Common myeloid progenitor, CD34-positive (primary cell): ENCODE results near the gene TMEM167B.
"Not testable (repeated sequence)": the region's sequence is repeated elsewhere in the genome, so short reads cannot be mapped to it uniquely, and the experiment has no call there.

Experiments
- CTCF ChIA-PET: fragments of 350-600 bp; sonication (Branson Sonifier 250); formaldehyde crosslinking; loops from one replicate; lab custom pipeline; 2021; ENCODE audit warnings: antibody characterized with exemption; lab: Charles Lee
- POLR2A ChIA-PET: fragments of 350-600 bp; sonication (Branson Sonifier 250); formaldehyde crosslinking; loops from one replicate; lab custom pipeline; 2021; ENCODE audit warnings: antibody characterized with exemption; lab: Charles Lee
- DNase-seq, 3 donors: peaks; one replicate each; pipeline versions ENCODE4 v3.0.0 to v3.0.0-alpha.2; 2013
- H3K27ac ChIP-seq, 2 experiments: 1 replicate in 1 of 2; 2 replicates in 1 of 2; pipeline ENCODE4 v1.7.0; 2013; ENCODE audit warnings: inconsistent platforms in 2 of 2, low read length in 2 of 2, mild to moderate bottlenecking in 2 of 2, low read depth in 1 of 2, moderate library complexity in 1 of 2; ENCODE audit not compliant: severe bottlenecking in 2 of 2, insufficient read depth in 1 of 2, poor library complexity in 1 of 2
- H3K27me3 ChIP-seq, 5 experiments: replicated peaks in 2 of 5; 1 replicate in 3 of 5; 2 replicates in 2 of 5; pipeline versions ENCODE4 v1.6.1 to v1.7.0; 2013; ENCODE audit warnings: low read length in 4 of 5, mild to moderate bottlenecking in 2 of 5, moderate library complexity in 2 of 5, inconsistent platforms in 1 of 5; ENCODE audit not compliant: insufficient read depth in 5 of 5, control insufficient read depth in 4 of 5
- H3K36me3 ChIP-seq, 4 experiments: 1 replicate in 2 of 4; 2 replicates in 2 of 4; pipeline versions ENCODE4 v1.6.1 to v1.7.0; 2013; ENCODE audit warnings: low read length in 3 of 4, control low read depth in 1 of 4, mild to moderate bottlenecking in 1 of 4; ENCODE audit not compliant: control insufficient read depth in 4 of 4, insufficient read depth in 4 of 4
- H3K4me1 ChIP-seq, 4 experiments: 1 replicate in 3 of 4; 2 replicates in 1 of 4; pipeline versions ENCODE4 v1.6.1 to v1.7.1; 2013; ENCODE audit warnings: low read length in 3 of 4, mild to moderate bottlenecking in 3 of 4, control low read depth in 1 of 4, inconsistent platforms in 1 of 4, moderate library complexity in 1 of 4; ENCODE audit not compliant: control insufficient read depth in 4 of 4, insufficient read depth in 4 of 4; ENCODE audit errors: control extremely low read depth in 1 of 4
- H3K4me3 ChIP-seq, 7 experiments: 1 replicate in 4 of 7; 2 replicates in 3 of 7; pipeline versions ENCODE4 v1.5.1 to v1.7.0; 2013; ENCODE audit warnings: mild to moderate bottlenecking in 7 of 7, low read length in 6 of 7, moderate library complexity in 6 of 7, inconsistent platforms in 2 of 7, low read depth in 2 of 7, control low read depth in 1 of 7; ENCODE audit not compliant: insufficient read depth in 4 of 7, control insufficient read depth in 1 of 7; ENCODE audit errors: extremely low read depth in 1 of 7
- H3K9me3 ChIP-seq, 5 experiments: 1 replicate in 4 of 5; 2 replicates in 1 of 5; pipeline versions ENCODE4 v1.6.1 to v1.7.1; 2013; ENCODE audit warnings: low read length in 4 of 5, mild to moderate bottlenecking in 2 of 5, inconsistent platforms in 1 of 5, low read depth in 1 of 5, moderate library complexity in 1 of 5; ENCODE audit not compliant: control insufficient read depth in 4 of 5, insufficient read depth in 2 of 5; ENCODE audit errors: control extremely low read depth in 1 of 5
- WGBS: methylation state at CpG from one replicate; pipeline ENCODE4 v1.1.5; 2013; ENCODE audit not compliant: insufficient coverage; 5-methylcytosine and 5-hydroxymethylcytosine counted together

TMEM167B gene

DNA sequence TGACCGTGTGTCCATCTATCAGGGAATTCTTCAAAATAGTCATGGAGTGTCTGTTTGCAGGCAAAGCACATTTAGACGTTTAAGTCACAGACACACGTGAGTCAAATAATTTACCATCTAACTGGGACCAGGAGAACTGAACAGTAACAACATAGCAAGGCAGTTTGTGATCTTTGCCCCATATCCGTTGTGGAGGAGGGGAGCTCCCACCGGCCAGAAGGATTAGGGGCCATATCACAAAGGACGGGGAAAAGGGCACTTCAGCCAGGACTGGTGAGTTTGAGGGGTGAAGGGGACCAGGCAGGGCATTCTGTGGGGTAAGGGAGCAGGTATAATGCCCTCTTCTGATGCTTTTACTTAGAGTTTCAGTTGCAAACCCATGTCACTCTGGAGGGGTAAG, 46.2 kb downstream of the TMEM167B start:
- CTCF ChIA-PET = interaction anchor here (0.9 kb wide), 1 partner anchor 10 kb away, joined by 3 read pairs; no protein-coding TSS in a partner anchor
- 97% methylated on average over 4 of the region's 6 CpGs for WGBS
- Histone ChIP-seq H3K4me1 (peaks cover 14 to 20% (median 16%) of the 10 kb centered on the region in 4 experiments), H3K27me3 (peaks cover 0 to 3% (median 0%) of the 10 kb centered on the region in 5 experiments), H3K27ac (no peak overlapping the region), H3K36me3 (no peaks in the 10 kb centered on the region), H3K4me3 (no peak overlapping the region), H3K9me3 (no peaks in the 10 kb centered on the region)
- no peak for DNase-seq
- POLR2A ChIA-PET = no interaction called here

GRCh38 chr1:109137958-109138357, 47.4 kb downstream of the TMEM167B start:
- Histone ChIP-seq H3K9me3 (no peaks in the 10 kb centered on the region), H3K27me3 (peaks cover 0 to 3% (median 0%) of the 10 kb centered on the region in 5 experiments), H3K27ac (no peak overlapping the region), H3K4me1 (peaks cover 14 to 20% (median 16%) of the 10 kb centered on the region in 4 experiments), H3K4me3 (no peak overlapping the region), H3K36me3 (no peaks in the 10 kb centered on the region)
- CTCF ChIA-PET = interaction anchor here (1.0 kb wide), 1 partner anchor 26 kb away, joined by 3 read pairs; no protein-coding TSS in a partner anchor
- 100% methylated on average over 3 of the region's 3 CpGs for WGBS
- DNase-seq = no peak
- POLR2A ChIA-PET = no interaction called here

DNA sequence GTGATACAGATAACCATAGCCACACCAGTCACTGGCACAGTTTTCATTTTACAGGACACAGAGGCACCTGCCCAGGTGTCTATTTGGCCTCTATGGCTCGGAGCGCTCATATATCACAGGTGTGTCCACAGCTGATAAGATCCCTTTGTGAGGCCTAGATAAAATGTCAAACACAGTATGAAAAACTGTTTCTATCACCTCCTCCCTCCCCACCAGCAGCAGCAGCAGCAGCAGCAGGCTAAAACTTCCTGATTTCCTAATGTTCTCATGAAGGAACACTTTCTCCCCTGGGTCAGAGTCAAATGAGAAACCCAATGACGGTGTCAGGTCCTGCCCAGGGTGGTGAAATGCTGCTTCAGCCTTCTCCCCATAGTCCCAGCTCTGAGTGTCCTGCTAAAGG, 47.8 kb downstream of the TMEM167B start:
- Histone ChIP-seq H3K27ac (no peak overlapping the region), H3K27me3 (peaks cover 0 to 3% (median 0%) of the 10 kb centered on the region in 5 experiments), H3K9me3 (no peaks in the 10 kb centered on the region), H3K4me3 (no peak overlapping the region), H3K4me1 (peaks cover 11 to 17% (median 14%) of the 10 kb centered on the region in 4 experiments), H3K36me3 (no peaks in the 10 kb centered on the region)
- ChIA-PET CTCF (interaction anchor here (1.0 kb wide), 1 partner anchor 27 kb away, joined by 3 read pairs; no protein-coding TSS in a partner anchor), POLR2A (no interaction called here)
- no peak for DNase-seq
- WGBS = 84% methylated on average over 3 of the region's 3 CpGs

GRCh38 chr1:109140392-109140791, 49.8 kb downstream of the TMEM167B start:
- ChIA-PET POLR2A (no interaction called here), CTCF (interaction anchor here (1.0 to 1.4 kb wide), 2 partner anchors 15 to 28 kb away, joined by 4 to 5 read pairs; a partner anchor contains a TSS)
- Histone ChIP-seq H3K4me1 (no peaks in the 10 kb centered on the region), H3K36me3 (no peaks in the 10 kb centered on the region), H3K9me3 (no peaks in the 10 kb centered on the region), H3K4me3 (no peak overlapping the region), H3K27ac (no peak overlapping the region), H3K27me3 (peaks cover 0 to 3% (median 0%) of the 10 kb centered on the region in 5 experiments)
- WGBS = 100% methylated on average over 2 of the region's 3 CpGs
- no peak for DNase-seq

GRCh38 chr1:109142260-109142659, 51.7 kb downstream of the TMEM167B start:
- ChIA-PET CTCF (interaction anchor here (1.0 kb wide), 1 partner anchor 18 kb away, joined by 3 read pairs; no protein-coding TSS in a partner anchor), POLR2A (no interaction called here)
- H3K9me3 ChIP-seq = no peaks in the 10 kb centered on the region
- H3K4me1 ChIP-seq = no peaks in the 10 kb centered on the region
- DNase-seq = no peak
- WGBS = 96% methylated on average over 4 of the region's 5 CpGs
- no peak overlapping the region for H3K4me3 ChIP-seq
- H3K27me3 ChIP-seq = peaks cover 0 to 10% (median 0%) of the 10 kb centered on the region in 5 experiments
- H3K27ac ChIP-seq = no peak overlapping the region
- no peaks in the 10 kb centered on the region for H3K36me3 ChIP-seq

GRCh38 chr1:109142725-109143124, 52.2 kb downstream of the TMEM167B start:
- H3K4me3 ChIP-seq, H3K36me3 ChIP-seq, H3K9me3 ChIP-seq, H3K4me1 ChIP-seq, H3K27me3 ChIP-seq, POLR2A ChIA-PET, H3K27ac ChIP-seq, DNase-seq: not testable (repeated sequence)
- CTCF ChIA-PET = interaction anchor here (1.0 kb wide), 1 partner anchor 18 kb away, joined by 3 read pairs; no protein-coding TSS in a partner anchor
- WGBS = 100% methylated on average over 5 of the region's 6 CpGs
